ENCODE results near the gene GLB1L3. TPM values are rescaled to one million over a fixed set of nuclear protein-coding genes. Genes with fewer than 3 reads are reported as not detected.

Gene GLB1L3
- total RNA-seq, 4 donors from 2014 or later, result not detected

- TF ChIP-seq CTCF (IDR thresholded peaks at IDR 0.05; ENCODE audit: low read depth), result no peak
These were observed 15.7 kb upstream of the GLB1L3 start for GRCh38 chr11:134260503-134260902.

- no peak for TF ChIP-seq CTCF (IDR thresholded peaks at IDR 0.05; ENCODE audit: low read depth)
These were observed 15.2 kb upstream of the GLB1L3 start for GRCh38 chr11:134260983-134261382.

DNA sequence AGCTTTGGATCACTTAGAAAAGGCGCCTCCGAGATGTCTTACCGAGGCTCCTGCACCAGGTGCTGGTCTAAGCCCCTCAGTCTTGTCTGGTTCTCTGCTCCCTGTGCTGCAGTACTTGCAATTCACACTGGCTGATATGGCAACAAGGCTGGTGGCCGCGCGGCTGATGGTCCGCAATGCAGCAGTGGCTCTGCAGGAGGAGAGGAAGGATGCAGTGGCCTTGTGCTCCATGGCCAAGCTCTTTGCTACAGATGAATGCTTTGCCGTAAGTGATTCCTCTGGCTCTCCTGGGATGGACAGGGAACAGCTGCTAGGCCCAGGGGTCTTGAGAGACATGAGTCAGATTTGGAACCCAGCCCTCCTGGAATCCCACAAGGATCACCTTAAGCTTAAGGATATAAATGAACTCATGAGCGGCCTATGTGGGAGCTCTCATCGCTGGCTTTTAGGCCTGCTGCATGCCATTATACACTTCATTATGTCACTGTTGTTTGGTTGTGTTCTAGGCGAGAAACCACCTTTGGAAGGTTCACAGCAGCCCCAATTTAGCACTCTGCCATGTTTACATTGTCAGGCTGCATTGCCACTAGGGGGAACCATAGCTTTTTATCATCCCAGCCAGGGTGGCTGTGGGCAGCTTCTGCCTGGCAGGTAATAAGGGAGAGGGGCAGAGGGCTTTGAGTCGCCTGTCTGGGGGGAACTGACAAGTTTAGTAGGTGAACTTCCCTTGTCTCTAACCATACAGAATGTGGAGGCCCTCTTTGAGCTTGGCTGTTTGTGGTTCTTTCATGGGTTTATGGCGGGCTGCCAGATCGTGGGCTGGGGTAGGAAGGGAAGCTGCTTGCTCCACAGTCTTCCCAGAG lies 14.3 kb upstream of the GLB1L3 start:
- no peak for TF ChIP-seq CTCF (IDR thresholded peaks at IDR 0.05; ENCODE audit: low read depth)

DNA sequence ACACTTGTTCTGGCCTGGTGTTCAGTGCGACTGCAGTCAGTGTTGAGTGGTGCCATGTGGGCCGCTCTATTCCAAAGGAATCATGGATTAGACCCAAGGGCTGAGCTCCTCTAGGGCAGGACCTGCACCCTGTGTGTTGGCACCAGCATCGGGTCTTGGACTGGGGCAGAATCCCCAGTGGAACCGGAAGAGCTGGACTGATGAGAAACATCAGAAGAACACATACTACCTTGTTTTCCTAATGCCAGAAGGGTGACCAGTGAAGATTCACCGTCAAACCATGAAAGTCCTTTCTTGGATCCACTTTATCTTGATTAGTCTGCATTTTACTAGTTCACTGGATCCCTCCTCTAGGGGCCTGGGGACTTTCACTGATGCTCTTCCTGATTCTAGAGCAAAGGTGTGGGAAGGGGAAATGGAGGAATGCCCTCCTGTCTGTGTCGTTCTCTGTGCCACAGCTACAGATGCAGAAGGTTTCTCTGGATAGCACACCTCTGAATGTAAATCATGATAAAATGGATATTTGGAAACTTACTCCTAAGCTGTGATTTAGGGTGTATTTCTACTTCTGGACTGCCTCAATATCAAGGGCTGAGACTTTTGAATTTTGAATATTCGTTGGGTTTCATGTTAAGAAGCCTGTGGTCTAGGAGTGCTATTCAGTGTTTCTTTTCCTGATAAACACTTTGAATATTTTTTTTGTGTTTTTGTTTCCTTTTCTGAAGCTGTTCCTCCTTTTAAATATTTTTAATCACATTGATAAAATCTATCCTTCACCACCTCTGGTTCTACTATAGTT lies 11.0 kb upstream of the GLB1L3 start:
- TF ChIP-seq CTCF (IDR thresholded peaks at IDR 0.05; ENCODE audit: low read depth), result no peak

DNA sequence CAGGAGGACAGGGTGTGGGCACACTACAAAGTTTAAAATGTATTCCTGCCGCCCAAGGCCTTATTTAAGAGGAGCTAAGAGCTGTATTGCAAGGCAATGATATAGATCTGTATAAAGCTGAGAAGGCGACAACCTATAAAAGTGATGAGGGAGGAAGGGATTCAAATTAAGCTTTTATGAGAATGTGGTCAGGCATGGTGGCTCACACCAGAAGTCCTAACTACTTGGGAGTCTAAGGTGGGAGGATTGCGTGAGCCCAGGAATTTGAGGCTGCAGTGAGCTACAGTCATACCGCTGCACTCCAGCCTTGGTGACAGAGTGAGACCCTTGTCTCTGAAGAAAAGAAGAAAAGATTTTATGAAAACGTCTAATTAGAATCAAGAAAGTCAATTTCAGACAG lies 9.7 kb upstream of the GLB1L3 start:
- TF ChIP-seq CTCF (IDR thresholded peaks at IDR 0.05; ENCODE audit: low read depth), result no peak

DNA sequence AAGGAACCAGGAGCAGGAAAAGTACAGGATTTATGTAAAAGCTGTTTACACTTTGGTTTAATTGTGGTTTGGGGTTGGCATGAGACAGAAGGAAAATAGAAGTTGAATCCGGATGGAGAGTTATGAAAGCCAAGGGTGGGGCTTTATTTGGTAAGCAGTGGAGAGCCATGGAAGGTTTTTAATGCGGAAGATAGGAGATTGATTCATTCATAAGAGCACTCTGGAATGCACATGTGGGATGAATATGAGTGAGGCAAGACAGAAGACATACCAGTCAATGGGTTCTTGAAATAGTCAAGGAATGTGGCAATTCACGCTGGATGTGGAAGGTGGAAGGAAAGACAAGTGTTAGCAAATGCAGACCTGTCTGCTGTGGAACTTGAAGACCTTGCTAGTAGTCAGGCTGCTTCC lies 9.3 kb upstream of the GLB1L3 start:
- no peak for TF ChIP-seq CTCF (IDR thresholded peaks at IDR 0.05; ENCODE audit: low read depth)

DNA sequence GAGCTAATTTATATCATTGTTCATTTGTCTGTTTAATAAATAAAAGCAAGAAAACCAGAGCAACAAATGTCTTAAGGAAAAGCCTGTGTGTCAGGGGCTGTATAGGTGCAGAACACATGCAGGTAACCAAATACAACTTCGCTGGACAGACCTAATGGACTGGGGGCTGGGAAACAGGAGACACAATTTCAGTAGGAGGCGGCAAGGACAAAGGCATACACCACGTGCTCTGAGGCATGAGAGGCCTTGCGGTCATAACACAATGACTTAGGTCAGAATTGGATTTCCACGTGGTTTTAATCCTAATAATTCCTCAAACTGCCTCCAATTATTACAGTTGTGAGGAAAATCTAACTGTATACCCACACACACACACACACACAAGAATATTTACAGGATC lies 8.7 kb upstream of the GLB1L3 start:
- TF ChIP-seq CTCF (IDR thresholded peaks at IDR 0.05; ENCODE audit: low read depth), result no peak

All from subcutaneous adipose tissue (tissue), 4 donors.